PC-9 (cell line): Measurements from ENCODE around the gene SBF1.

Source experiments
- CTCF ChIP-seq: fragments of 200-600 bp; sonication (generic); conservative IDR thresholded peaks from 2 replicates; pipeline ENCODE4 v1.6.1; 2017; ENCODE audit warnings: mixed run types, antibody characterized with exemption, mild to moderate bottlenecking, moderate library complexity
- EZH2 ChIP-seq: fragments of 200-600 bp; sonication (generic); IDR thresholded peaks from 2 replicates; pipeline ENCODE4 v1.8.0; 2017; ENCODE audit warnings: antibody characterized with exemption, low read depth

DNA sequence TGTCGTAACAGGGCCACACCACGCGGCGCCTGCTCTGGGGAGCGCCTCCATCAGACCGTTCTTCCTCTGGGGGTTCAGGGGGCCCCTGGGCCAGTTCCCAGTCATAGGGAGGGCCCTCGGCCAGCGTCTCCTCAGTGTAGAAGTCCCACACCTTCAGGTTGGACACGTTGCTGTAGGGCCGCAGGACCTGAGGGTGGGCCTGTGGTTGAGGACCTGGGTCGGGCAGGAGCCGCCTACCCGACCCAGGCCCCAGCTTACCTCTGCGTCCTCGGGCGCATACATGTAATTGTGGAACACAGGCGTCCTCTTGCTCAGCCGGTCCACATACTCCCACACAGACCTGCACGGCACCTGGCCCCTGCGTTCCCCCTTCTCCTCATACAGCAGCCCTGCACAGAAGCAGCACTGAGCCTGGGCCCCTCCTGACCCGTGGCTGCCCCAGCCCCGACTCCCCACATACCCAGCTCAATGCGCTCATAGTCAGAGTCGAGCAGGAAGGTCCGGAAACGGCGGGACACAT lies 20.2 kb downstream of the SBF1 start:
- no peak for TF ChIP-seq CTCF
- TF ChIP-seq EZH2 = no peak
